ENCODE measurements around the gene IL1A.

Gene IL1A

DNA sequence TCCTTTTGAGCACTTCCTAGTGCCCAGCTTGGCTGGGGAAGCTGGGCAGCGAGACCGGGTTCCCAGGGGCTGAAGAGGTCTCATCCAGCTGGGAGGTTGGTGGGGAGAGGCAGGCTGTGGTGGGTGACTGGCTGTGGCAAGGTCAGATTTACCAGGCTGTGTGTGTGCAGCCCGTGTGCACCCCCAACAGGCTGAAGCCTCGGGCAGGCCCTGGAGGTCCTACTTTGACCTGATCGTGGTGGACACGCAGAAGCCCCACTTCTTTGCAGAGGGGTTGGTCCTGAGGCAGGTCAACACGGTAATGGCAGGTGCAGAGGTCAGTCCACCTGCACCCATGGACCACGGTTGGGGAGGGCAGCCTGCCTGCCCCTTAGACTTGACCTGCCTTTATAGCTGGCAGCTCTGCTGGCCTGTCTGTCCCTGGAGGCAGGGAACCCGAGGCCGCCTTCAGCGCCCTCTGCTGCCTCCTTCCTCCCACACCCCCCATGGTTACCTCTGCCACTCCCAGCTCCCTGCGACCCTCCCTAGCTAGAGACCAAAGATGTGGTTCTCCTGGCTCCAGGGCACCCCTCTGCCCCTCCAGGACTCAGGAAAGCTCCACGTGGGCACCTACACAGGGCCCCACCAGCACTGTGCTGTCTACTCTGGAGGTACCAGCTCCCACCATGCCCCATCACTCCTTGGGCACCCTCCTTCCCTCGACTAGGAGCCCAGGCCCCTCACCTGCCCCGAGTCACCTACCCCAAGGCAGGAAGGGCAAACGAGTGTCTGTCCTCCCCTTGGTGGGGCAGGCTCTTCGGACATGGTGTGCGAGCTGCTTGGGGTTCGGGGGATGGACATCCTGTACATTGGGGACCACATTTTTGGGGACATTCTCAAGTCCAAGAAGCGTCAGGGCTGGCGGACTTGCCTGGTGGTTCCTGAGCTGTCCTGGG is 59.4 kb downstream of the IL1A start:
- DNase-seq, result no peak

DNA sequence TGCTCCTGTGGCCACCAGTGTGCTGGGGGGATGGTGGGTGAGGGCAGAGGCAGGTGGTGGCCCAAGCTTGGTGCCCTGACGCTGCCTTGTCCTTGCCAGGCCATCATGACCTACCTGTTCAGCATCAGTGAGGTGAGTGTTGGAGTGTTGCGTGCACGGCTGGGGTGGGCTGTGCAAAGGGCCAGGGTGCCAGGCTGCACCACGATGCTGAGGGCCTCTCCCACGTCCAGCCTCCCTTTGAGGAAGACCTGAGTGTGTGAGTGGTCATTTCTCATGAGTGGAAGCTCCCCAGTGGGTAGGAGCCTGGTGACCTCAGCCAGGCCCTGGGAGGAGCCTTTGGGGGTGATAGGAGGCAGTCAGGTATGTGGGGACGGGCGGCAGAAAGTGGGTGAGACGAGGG is 60.3 kb downstream of the IL1A start:
- DNase-seq, result no peak

All from activated naive CD4-positive, alpha-beta T cell treated with Interleukin-2 at 50 U/mL for 16 hours (primary cell).